ENCODE measurements around the gene TMA16.
"Not testable (repeated sequence)": the region's sequence is repeated elsewhere in the genome, so short reads cannot be mapped to it uniquely, and the experiment has no call there.

The TMA16 gene
- 4.7 to 46.6 (median 15.1) reads per million in 9 experiments for total RNA-seq

GRCh38 chr4:163494360-163495241 is at the start of gene TMA16:
Gene TMA16, plus strand, starts transcription at chr4:163494690. Its CDS starts 112 bp downstream, at chr4:163494802.
- H3K36me3 Mint-ChIP-seq (ENCODE audit: insufficient read depth), result peaks cover 16% of the 10 kb centered on the region
- H3K27ac Mint-ChIP-seq, result peak within 1 kb of the TSS; percentile 96
- H3K4me3 Mint-ChIP-seq, result peak within 1 kb of the TSS; percentile 95 to 96
- peak; percentile 77 for ATAC-seq (replicated peaks)
- H3K9me3 Mint-ChIP-seq, result no peaks in the 10 kb centered on the region
- peak; percentile 73 to 79 (median 75) for DNase-seq
- H3K27me3 Mint-ChIP-seq, result peaks cover 0 to 9% of the 10 kb centered on the region in 2 donors
- peaks cover 23 to 28% of the 10 kb centered on the region in 2 donors for H3K4me1 Mint-ChIP-seq (ENCODE audit: low read depth in 2 of 2)

GRCh38 chr4:163447023-163447422 is 47.5 kb upstream of the TMA16 start:
- peaks cover 11 to 16% of the 10 kb centered on the region in 2 donors for H3K27me3 Mint-ChIP-seq
- H3K4me3 Mint-ChIP-seq; DNase-seq; H3K4me1 Mint-ChIP-seq (ENCODE audit: low read depth in 2 of 2); H3K36me3 Mint-ChIP-seq (ENCODE audit: insufficient read depth); ATAC-seq (replicated peaks); H3K9me3 Mint-ChIP-seq; H3K27ac Mint-ChIP-seq: not testable (repeated sequence)

- H3K4me3 Mint-ChIP-seq, result no peak overlapping the region
- H3K36me3 Mint-ChIP-seq (ENCODE audit: insufficient read depth), result no peaks in the 10 kb centered on the region
- H3K4me1 Mint-ChIP-seq (ENCODE audit: low read depth in 2 of 2), result no peaks in the 10 kb centered on the region
- DNase-seq, result no peak
- no peak overlapping the region for H3K27ac Mint-ChIP-seq
- no peaks in the 10 kb centered on the region for H3K9me3 Mint-ChIP-seq
- no peak for ATAC-seq (replicated peaks)
- peaks cover 11% of the 10 kb centered on the region in 2 donors for H3K27me3 Mint-ChIP-seq
Measured at GRCh38 chr4:163447481-163447880, 47.0 kb upstream of the TMA16 start.

GRCh38 chr4:163448540-163449203 is 45.8 kb upstream of the TMA16 start:
- no peak for DNase-seq

GRCh38 chr4:163462556-163462955 is 31.9 kb upstream of the TMA16 start:
- H3K4me3 Mint-ChIP-seq, result no peak overlapping the region
- no peak overlapping the region for H3K27ac Mint-ChIP-seq
- no peaks in the 10 kb centered on the region for H3K9me3 Mint-ChIP-seq
- ATAC-seq (replicated peaks) (no peak), DNase-seq (no peak)
- H3K36me3 Mint-ChIP-seq (ENCODE audit: insufficient read depth), result no peaks in the 10 kb centered on the region
- H3K4me1 Mint-ChIP-seq (ENCODE audit: low read depth in 2 of 2), result no peaks in the 10 kb centered on the region
- H3K27me3 Mint-ChIP-seq, result peaks cover 10 to 28% of the 10 kb centered on the region in 2 donors

More at GRCh38 chr4:163448540-163449203, 45.8 kb upstream of the TMA16 start:
- H3K27me3 Mint-ChIP-seq, result peaks cover 8 to 11% of the 10 kb centered on the region in 2 donors
- H3K9me3 Mint-ChIP-seq, result no peaks in the 10 kb centered on the region
- no peaks in the 10 kb centered on the region for H3K4me1 Mint-ChIP-seq (ENCODE audit: low read depth in 2 of 2)
- no peak overlapping the region for H3K4me3 Mint-ChIP-seq
- H3K36me3 Mint-ChIP-seq (ENCODE audit: insufficient read depth), result no peaks in the 10 kb centered on the region
- H3K27ac Mint-ChIP-seq, result no peak overlapping the region
- no peak for ATAC-seq (replicated peaks)

GRCh38 chr4:163467082-163467770 is 27.3 kb upstream of the TMA16 start:
- no peaks in the 10 kb centered on the region for H3K36me3 Mint-ChIP-seq (ENCODE audit: insufficient read depth)
- H3K4me1 Mint-ChIP-seq (ENCODE audit: low read depth in 2 of 2), result no peaks in the 10 kb centered on the region
- ATAC-seq (replicated peaks) (no peak), DNase-seq (no peak)
- H3K4me3 Mint-ChIP-seq, result no peak overlapping the region
- no peaks in the 10 kb centered on the region for H3K9me3 Mint-ChIP-seq
- H3K27me3 Mint-ChIP-seq, result peaks cover 17 to 41% of the 10 kb centered on the region in 2 donors
- no peak overlapping the region for H3K27ac Mint-ChIP-seq

GRCh38 chr4:163470391-163470790 is 24.1 kb upstream of the TMA16 start:
- no peak for DNase-seq
- Mint-ChIP-seq H3K27me3 (peaks cover 29 to 36% of the 10 kb centered on the region in 2 donors), H3K9me3 (no peaks in the 10 kb centered on the region), H3K4me3 (no peak overlapping the region), H3K27ac (no peak overlapping the region), H3K4me1 (ENCODE audit: low read depth in 2 of 2) (no peaks in the 10 kb centered on the region), H3K36me3 (ENCODE audit: insufficient read depth) (no peaks in the 10 kb centered on the region)
- ATAC-seq (replicated peaks), result no peak

GRCh38 chr4:163473130-163473529 is 21.4 kb upstream of the TMA16 start:
- ATAC-seq (replicated peaks) (no peak), DNase-seq (no peak)
- Mint-ChIP-seq H3K9me3 (no peaks in the 10 kb centered on the region), H3K4me1 (ENCODE audit: low read depth in 2 of 2) (no peaks in the 10 kb centered on the region), H3K27ac (no peak overlapping the region), H3K36me3 (ENCODE audit: insufficient read depth) (no peaks in the 10 kb centered on the region), H3K4me3 (no peak overlapping the region), H3K27me3 (peaks cover 29 to 34% of the 10 kb centered on the region in 2 donors)

GRCh38 chr4:163473576-163473975 is 20.9 kb upstream of the TMA16 start, which contains the start of gene TKTL2:
Gene TKTL2, minus strand, starts transcription at chr4:163473754. Its CDS starts 20 bp downstream, at chr4:163473734.
- no peaks in the 10 kb centered on the region for H3K36me3 Mint-ChIP-seq (ENCODE audit: insufficient read depth)

GRCh38 chr4:163474027-163474426 is 20.5 kb upstream of the TMA16 start:
- peaks cover 29 to 31% of the 10 kb centered on the region in 2 donors for H3K27me3 Mint-ChIP-seq
- H3K4me1 Mint-ChIP-seq (ENCODE audit: low read depth in 2 of 2), result no peaks in the 10 kb centered on the region
- H3K36me3 Mint-ChIP-seq (ENCODE audit: insufficient read depth), result no peaks in the 10 kb centered on the region
- no peaks in the 10 kb centered on the region for H3K9me3 Mint-ChIP-seq
- ATAC-seq (replicated peaks), result no peak
- DNase-seq, result no peak
- no peak overlapping the region for H3K4me3 Mint-ChIP-seq
- H3K27ac Mint-ChIP-seq, result no peak overlapping the region

More at GRCh38 chr4:163473576-163473975, 20.9 kb upstream of the TMA16 start, which contains the start of gene TKTL2:
- ATAC-seq (replicated peaks) (no peak), DNase-seq (no peak)
- Mint-ChIP-seq H3K4me1 (ENCODE audit: low read depth in 2 of 2) (no peaks in the 10 kb centered on the region), H3K27me3 (peaks cover 29 to 32% of the 10 kb centered on the region in 2 donors), H3K27ac (no peak within 1 kb of the TSS), H3K9me3 (no peaks in the 10 kb centered on the region), H3K4me3 (no peak within 1 kb of the TSS)

GRCh38 chr4:163476761-163477438 is 17.6 kb upstream of the TMA16 start:
- ATAC-seq (replicated peaks) (no peak), DNase-seq (no peak)
- no peak overlapping the region for H3K4me3 Mint-ChIP-seq
- H3K9me3 Mint-ChIP-seq, result no peaks in the 10 kb centered on the region
- peaks cover 15 to 24% of the 10 kb centered on the region in 2 donors for H3K27me3 Mint-ChIP-seq
- no peak overlapping the region for H3K27ac Mint-ChIP-seq
- H3K36me3 Mint-ChIP-seq (ENCODE audit: insufficient read depth), result no peaks in the 10 kb centered on the region
- no peaks in the 10 kb centered on the region for H3K4me1 Mint-ChIP-seq (ENCODE audit: low read depth in 2 of 2)

- H3K27me3 Mint-ChIP-seq, result no peaks in the 10 kb centered on the region
- no peak overlapping the region for H3K27ac Mint-ChIP-seq
- no peak for ATAC-seq (replicated peaks)
- DNase-seq, result no peak
- no peaks in the 10 kb centered on the region for H3K4me1 Mint-ChIP-seq (ENCODE audit: low read depth in 2 of 2)
- H3K36me3 Mint-ChIP-seq (ENCODE audit: insufficient read depth), result no peaks in the 10 kb centered on the region
- no peaks in the 10 kb centered on the region for H3K9me3 Mint-ChIP-seq
- no peak overlapping the region for H3K4me3 Mint-ChIP-seq
Measured at GRCh38 chr4:163482190-163482589, 12.3 kb upstream of the TMA16 start.

- Mint-ChIP-seq H3K4me1 (ENCODE audit: low read depth in 2 of 2) (no peaks in the 10 kb centered on the region), H3K27ac (no peak overlapping the region), H3K36me3 (ENCODE audit: insufficient read depth) (no peaks in the 10 kb centered on the region), H3K4me3 (no peak overlapping the region), H3K9me3 (no peaks in the 10 kb centered on the region), H3K27me3 (peaks cover 10 to 11% of the 10 kb centered on the region in 2 donors)
- ATAC-seq (replicated peaks) (peak; percentile 58), DNase-seq (peak; percentile 39 to 53 (median 48))
Measured at GRCh38 chr4:163484906-163485305, 9.6 kb upstream of the TMA16 start.

Data from effector memory CD8-positive, alpha-beta T cell (primary cell).